Prostate gland (tissue), 2 donors: ENCODE data around the gene TARDBP.

Experiments used
- POLR2A ChIP-seq: fragments of 450-650 bp; IDR thresholded peaks from one replicate; pipeline ENCODE4 v1.6.1; 2016; ENCODE audit warnings: antibody characterized with exemption, mild to moderate bottlenecking
- TF ChIP-seq, protein P1 (sequence below), 4 experiments: fragments of 200-600 bp in 2 of 4; fragments of 450-650 bp in 2 of 4; sonication (generic) in 2 of 4; IDR thresholded peaks; 1 replicate in 3 of 4; 2 replicates in 1 of 4; pipeline ENCODE4 v1.5.1; 2016 to 2019; ENCODE audit warnings: antibody characterized with exemption in 4 of 4, mild to moderate bottlenecking in 2 of 4, moderate library complexity in 2 of 4

GRCh38 chr1:11041048-11041447, 28.6 kb downstream of the TARDBP start:
- TF ChIP-seq, protein P1, sequence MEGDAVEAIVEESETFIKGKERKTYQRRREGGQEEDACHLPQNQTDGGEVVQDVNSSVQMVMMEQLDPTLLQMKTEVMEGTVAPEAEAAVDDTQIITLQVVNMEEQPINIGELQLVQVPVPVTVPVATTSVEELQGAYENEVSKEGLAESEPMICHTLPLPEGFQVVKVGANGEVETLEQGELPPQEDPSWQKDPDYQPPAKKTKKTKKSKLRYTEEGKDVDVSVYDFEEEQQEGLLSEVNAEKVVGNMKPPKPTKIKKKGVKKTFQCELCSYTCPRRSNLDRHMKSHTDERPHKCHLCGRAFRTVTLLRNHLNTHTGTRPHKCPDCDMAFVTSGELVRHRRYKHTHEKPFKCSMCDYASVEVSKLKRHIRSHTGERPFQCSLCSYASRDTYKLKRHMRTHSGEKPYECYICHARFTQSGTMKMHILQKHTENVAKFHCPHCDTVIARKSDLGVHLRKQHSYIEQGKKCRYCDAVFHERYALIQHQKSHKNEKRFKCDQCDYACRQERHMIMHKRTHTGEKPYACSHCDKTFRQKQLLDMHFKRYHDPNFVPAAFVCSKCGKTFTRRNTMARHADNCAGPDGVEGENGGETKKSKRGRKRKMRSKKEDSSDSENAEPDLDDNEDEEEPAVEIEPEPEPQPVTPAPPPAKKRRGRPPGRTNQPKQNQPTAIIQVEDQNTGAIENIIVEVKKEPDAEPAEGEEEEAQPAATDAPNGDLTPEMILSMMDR (IDR thresholded peaks at IDR 0.05) = no peak
- TF ChIP-seq POLR2A = no peak
